C4-2B (cell line): ENCODE measurements around the gene TMEM9.

Experiments
- H3K27ac ChIP-seq: fragments of 450-650 bp; 2 replicates; pipeline ENCODE4 v1.5.1; 2017
- ZFX ChIP-seq: fragments of 450-650 bp; IDR thresholded peaks from 2 replicates; pipeline ENCODE4 v1.6.1; 2017
- TF ChIP-seq, protein P1 (sequence below): fragments of 450-650 bp; conservative IDR thresholded peaks from 2 replicates; pipeline ENCODE4 v1.5.1; 2017; ENCODE audit warnings: mild to moderate bottlenecking

TMEM9 gene

DNA sequence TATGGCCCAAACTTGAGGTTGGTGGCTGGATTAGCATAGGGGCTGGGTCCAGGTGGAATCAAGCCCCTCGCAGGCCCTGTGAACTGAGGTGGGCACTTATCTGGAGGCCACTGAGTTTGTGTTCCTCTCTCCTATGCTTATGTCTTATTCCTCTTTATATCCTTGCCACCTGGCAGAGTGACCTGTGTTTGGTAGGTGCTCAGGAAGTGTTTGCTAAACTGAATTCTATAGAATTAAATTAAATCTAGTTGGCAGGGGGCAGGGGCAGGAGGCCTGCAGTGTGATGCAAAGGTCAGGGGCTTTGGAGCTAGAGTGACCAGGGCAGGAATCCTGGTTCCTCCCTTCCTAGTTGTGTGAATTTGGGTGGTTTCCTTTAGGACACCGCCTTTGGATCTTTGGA, 1.1 kb upstream of the TMEM9 start:
- H3K27ac ChIP-seq: no peak overlapping the region
- TF ChIP-seq, protein P1, sequence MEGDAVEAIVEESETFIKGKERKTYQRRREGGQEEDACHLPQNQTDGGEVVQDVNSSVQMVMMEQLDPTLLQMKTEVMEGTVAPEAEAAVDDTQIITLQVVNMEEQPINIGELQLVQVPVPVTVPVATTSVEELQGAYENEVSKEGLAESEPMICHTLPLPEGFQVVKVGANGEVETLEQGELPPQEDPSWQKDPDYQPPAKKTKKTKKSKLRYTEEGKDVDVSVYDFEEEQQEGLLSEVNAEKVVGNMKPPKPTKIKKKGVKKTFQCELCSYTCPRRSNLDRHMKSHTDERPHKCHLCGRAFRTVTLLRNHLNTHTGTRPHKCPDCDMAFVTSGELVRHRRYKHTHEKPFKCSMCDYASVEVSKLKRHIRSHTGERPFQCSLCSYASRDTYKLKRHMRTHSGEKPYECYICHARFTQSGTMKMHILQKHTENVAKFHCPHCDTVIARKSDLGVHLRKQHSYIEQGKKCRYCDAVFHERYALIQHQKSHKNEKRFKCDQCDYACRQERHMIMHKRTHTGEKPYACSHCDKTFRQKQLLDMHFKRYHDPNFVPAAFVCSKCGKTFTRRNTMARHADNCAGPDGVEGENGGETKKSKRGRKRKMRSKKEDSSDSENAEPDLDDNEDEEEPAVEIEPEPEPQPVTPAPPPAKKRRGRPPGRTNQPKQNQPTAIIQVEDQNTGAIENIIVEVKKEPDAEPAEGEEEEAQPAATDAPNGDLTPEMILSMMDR: no peak
- TF ChIP-seq ZFX: no peak

- H3K27ac ChIP-seq: peak overlapping the region; percentile 84
- TF ChIP-seq, protein P1: no peak
- peak; percentile 92 for TF ChIP-seq ZFX
These were observed 543 bp downstream of the TMEM9 start for GRCh38 chr1:201153474-201154388.

DNA sequence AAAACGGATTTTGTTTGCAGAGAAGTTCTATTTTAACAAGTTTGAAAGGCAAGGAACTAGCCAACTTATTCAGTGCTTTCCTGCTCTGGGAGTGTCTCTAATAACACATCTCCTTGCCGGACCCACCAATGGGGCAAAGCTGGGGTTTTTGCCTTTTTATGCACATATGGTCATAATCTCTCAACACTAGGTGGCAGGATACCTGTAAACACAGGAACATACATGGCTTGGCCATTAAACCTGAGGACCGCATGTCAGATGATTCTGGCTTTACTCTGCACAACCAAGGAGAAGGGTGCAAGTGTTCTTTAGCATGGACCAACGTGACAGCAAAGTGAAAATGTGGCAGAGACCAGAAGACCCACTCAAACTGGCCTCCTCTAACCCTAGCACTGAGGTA, 4.9 kb downstream of the TMEM9 start:
- no peak overlapping the region for H3K27ac ChIP-seq
- TF ChIP-seq ZFX: no peak
- TF ChIP-seq, protein P1: peak; percentile 74

GRCh38 chr1:201147396-201148015, 6.8 kb downstream of the TMEM9 start:
- no peak overlapping the region for H3K27ac ChIP-seq
- TF ChIP-seq ZFX: no peak
- TF ChIP-seq, protein P1: no peak

DNA sequence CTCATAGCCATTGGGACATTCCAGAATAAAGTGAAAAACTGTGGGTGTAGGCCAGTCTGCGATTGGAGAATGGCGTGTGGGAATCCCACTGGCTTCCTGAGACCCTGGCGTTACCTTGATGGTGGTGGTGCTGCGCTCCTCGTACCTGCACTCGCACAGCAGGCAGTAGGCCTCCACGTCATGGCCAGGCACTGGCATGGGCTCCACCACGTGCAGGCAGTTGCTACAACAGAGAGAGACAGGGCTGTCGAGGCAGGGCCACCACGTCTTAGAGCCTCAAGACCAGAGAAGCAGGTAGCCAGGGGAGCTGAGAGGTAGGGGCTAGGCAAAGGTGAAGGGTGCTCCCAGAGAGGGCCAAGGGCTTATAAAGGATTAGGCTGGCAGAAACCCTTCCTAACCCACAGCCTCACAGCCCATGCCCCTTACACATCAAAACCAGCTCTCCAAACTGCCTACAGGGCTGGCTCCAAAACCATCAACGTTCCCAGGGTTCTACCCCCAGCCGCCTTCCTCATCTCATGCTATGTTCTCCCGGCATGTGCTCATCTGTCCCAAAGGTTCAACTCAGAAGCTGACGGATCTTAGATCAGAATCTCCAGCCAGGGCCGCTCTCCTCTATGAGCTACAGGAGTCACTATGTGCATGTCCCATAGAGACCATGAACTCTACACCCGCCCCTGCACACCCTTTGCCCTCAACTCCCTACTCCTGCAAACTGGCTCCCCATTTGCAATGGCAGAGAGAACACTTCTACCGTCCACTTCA, 7.5 kb downstream of the TMEM9 start:
- TF ChIP-seq, protein P1: no peak
- no peak for TF ChIP-seq ZFX
- H3K27ac ChIP-seq: no peak overlapping the region

DNA sequence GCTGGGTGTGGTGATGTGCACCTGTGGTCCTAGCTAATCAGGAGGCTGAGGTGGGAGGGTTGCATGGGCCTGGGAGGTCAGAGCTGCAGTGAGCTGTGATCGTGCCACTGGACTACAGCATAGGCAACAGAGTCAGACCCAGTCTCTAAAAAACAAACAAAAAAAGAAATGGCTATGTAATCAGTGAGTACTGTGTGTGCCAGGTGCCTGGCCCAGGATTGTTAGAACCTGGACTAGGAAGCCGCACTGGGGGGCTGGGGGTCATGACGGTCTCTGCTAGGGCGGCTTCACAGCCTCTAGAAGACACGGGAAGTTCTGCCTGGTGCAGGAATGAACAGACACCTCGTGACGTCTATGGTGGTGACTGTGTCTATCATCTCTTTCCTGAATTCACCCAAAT, 8.5 kb downstream of the TMEM9 start:
- TF ChIP-seq, protein P1: no peak
- TF ChIP-seq ZFX: no peak

DNA sequence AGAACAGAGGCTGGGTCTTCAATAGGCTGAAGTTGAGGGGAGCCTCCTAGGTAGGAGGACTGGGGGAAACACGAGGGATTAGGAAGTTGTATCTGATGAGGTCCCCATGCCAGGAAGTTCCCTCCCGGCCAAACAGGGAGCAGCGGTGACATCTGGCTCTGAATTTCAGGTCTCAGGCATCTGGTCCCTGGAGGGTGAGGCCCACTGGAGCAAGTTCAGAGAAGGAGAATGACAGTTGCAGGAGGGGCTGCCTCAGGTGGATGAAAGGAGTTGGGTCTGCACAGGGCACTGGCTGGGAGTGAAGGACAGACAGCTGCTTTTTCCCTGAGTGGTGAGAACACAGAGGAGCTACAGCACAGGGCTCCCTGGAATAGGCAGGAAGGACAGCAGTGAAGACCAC, 9.1 kb downstream of the TMEM9 start:
- no peak overlapping the region for H3K27ac ChIP-seq
- TF ChIP-seq, protein P1: no peak
- no peak for TF ChIP-seq ZFX

More for the DNA sequence above, 8.5 kb downstream of the TMEM9 start:
- H3K27ac ChIP-seq: no peak overlapping the region
